Motor neuron (in vitro differentiated cells): ENCODE measurements around the gene USP38. TPM values are rescaled to one million over a fixed set of nuclear protein-coding genes. Genes with fewer than 3 reads are reported as not detected.
"Not testable (repeated sequence)": the region's sequence is repeated elsewhere in the genome, so short reads cannot be mapped to it uniquely, and the experiment has no call there.

ENCODE experiments used
- ATAC-seq, 8 experiments: fragments of 200-7000 bp; cut with Tn5 transposase; replicated peaks in 6 of 8; 2 replicates each; pipeline ENCODE4 v1.8.0; 2021; ENCODE audit warnings: mild to moderate bottlenecking in 8 of 8, moderate library complexity in 8 of 8
- H3K27ac ChIP-seq, 2 donors: fragments of 250-450 bp; sonication (Bioruptor Pico); 2 replicates each; pipeline ENCODE4 v1.9.0; 2021; ENCODE audit warnings: antibody characterized with exemption in 2 of 2, mild to moderate bottlenecking in 2 of 2, moderate library complexity in 1 of 2
- H3K4me1 ChIP-seq, 2 donors: fragments of 250-450 bp; sonication (Bioruptor Pico); replicated peaks in 1 of 2; 2 replicates each; pipeline ENCODE4 v1.6.1; 2021; ENCODE audit warnings: antibody characterized with exemption in 2 of 2, mild to moderate bottlenecking in 2 of 2, moderate library complexity in 1 of 2
- H3K4me3 ChIP-seq, 5 donors: fragments of 250-450 bp; sonication (Bioruptor Pico); 2 replicates each; pipeline ENCODE4 v1.9.0; 2021; ENCODE audit warnings: antibody characterized with exemption in 5 of 5, mild to moderate bottlenecking in 5 of 5, moderate library complexity in 4 of 5
- WGBS, 10 experiments: fragments of 450-650 bp; shearing (Covaris generic); methylation state at CpG; one replicate each; pipeline ENCODE4 v1.0.0; 2022; 5-methylcytosine and 5-hydroxymethylcytosine counted together
- in situ Hi-C, 9 experiments: fragments of 400-800 bp; cut with MboI; loops; one replicate each; pipeline ENCODE4 v1.15.0; 2021; ENCODE audit warnings: low sequenced_read_pairs in 9 of 9, low pct_unique_long_range_greater_than_20kb in 2 of 9; ENCODE audit not compliant: unreplicated experiment in 9 of 9
- total RNA-seq, 8 experiments: library from RNA; unstranded; fragments of 300-600 nt; gene quantifications; 2 replicates each; pipeline versions ENCODE4 v1.2.3 to v1.2.4, GENCODE V29; 2022

The USP38 gene
- total RNA-seq, 8 experiments from 2014 or later = 13.0 to 20.5 (median 15.8) TPM

DNA sequence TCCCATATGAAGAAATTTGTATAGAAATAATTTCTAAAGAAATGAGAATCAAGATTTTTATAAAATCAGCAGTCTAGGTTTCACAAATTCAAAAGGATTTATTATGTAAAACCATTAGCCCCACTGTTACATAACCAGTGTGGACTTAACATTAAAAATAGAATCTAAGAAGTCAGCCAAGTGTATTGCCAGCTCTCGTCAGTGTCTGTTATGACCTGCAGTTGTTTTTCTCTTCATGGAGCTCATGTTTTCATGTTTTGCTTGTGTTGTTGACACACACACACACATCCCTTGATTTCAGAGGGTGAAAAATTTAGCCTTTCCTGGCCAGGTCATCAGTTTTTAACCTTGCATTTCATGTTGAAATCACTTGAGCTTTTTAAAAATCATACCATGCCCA lies 39.5 kb downstream of the USP38 start:
- Histone ChIP-seq H3K4me3 (no peak overlapping the region), H3K27ac (no peak overlapping the region), H3K4me1 (no peaks in the 10 kb centered on the region)
- ATAC-seq = no peak
- 20 to 100% (median 71%) methylated on average over 1 of the region's 1 CpG; no CpG with 5 or more reads in 3 of the 10 experiments for WGBS, 10 experiments
- in situ Hi-C loops = loop anchor here in 3 of 9 experiments (25.0 kb wide), 2 partner anchors 113 to 263 kb away; partner anchors contain the start of gene GAB1 (in 1 of the 3)

DNA sequence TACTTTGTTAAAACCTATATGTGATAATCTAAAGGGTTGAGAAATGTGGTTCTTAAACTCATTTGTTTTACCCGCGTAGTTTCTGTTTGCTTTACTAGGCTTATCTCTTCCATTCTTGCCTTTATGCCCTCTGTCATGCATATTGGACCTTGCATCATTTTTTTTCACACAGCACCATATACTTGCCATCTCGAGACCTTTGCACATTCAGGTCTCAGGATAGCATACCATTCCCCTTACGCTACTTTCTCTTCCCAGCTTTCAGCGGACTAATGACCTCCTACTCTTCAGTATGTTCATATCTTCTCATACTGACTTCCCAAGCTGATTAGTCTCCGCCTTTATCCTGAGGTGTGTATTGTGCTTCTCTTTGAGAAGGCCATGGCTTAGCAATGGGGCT lies 40.5 kb downstream of the USP38 start:
- ATAC-seq = no peak
- 87 to 100% (median 96%) methylated on average over 2 to 6 of the region's 6 CpGs for WGBS, 10 experiments
- Histone ChIP-seq H3K4me3 (no peak overlapping the region), H3K4me1 (no peaks in the 10 kb centered on the region), H3K27ac (no peak overlapping the region)
- in situ Hi-C loops = no loop called here

- in situ Hi-C loops = no loop called here
- H3K27ac ChIP-seq = no peak overlapping the region
- no peak for ATAC-seq
- no peaks in the 10 kb centered on the region for H3K4me1 ChIP-seq
- 38 to 100% (median 81%) methylated on average over 1 to 3 of the region's 3 CpGs; no CpG with 5 or more reads in 1 of the 10 experiments for WGBS, 10 experiments
- H3K4me3 ChIP-seq = no peak overlapping the region
Measured at GRCh38 chr4:143230683-143231082, 46.0 kb downstream of the USP38 start.

GRCh38 chr4:143232277-143232676 lies 47.6 kb downstream of the USP38 start:
- Histone ChIP-seq H3K4me1 (no peaks in the 10 kb centered on the region), H3K27ac (no peak overlapping the region), H3K4me3 (no peak overlapping the region)
- 50 to 100% (median 78%) methylated on average over 1 to 2 of the region's 2 CpGs; no CpG with 5 or more reads in 2 of the 10 experiments for WGBS, 10 experiments
- in situ Hi-C loops = no loop called here
- peak in 1 of 8 experiments; percentile 33 for ATAC-seq

- 0 to 100% (median 75%) methylated on average over 1 of the region's 1 CpG; no CpG with 5 or more reads in 2 of the 10 experiments for WGBS, 10 experiments
- Histone ChIP-seq H3K27ac (no peak overlapping the region), H3K4me1 (no peaks in the 10 kb centered on the region), H3K4me3 (no peak overlapping the region)
- no peak for ATAC-seq
- in situ Hi-C loops = no loop called here
Measured at GRCh38 chr4:143234153-143234552, 49.4 kb downstream of the USP38 start.

DNA sequence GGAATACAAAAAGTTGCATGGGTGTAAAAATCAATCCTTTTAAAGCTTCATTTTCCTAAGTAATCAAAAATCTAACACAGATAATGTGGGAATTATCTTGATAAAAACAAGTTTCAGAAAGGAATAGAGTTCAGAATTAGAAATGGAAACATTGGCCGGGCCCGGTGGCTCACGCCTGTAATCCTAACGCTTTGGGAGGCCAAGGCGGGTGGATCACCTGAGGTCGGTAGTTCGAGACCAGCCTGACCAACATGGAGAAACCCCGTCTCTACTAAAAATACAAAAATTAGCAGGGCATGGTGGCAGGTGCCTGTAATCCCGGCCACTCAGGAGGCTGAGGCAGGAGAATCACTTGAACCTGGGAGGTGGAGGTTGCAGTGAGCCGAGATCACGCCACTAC lies 52.5 kb downstream of the USP38 start:
- 83 to 100% (median 92%) methylated on average over 1 to 11 of the region's 11 CpGs for WGBS, 10 experiments
- H3K4me3 ChIP-seq, H3K27ac ChIP-seq, in situ Hi-C loops, H3K4me1 ChIP-seq, ATAC-seq: not testable (repeated sequence)

DNA sequence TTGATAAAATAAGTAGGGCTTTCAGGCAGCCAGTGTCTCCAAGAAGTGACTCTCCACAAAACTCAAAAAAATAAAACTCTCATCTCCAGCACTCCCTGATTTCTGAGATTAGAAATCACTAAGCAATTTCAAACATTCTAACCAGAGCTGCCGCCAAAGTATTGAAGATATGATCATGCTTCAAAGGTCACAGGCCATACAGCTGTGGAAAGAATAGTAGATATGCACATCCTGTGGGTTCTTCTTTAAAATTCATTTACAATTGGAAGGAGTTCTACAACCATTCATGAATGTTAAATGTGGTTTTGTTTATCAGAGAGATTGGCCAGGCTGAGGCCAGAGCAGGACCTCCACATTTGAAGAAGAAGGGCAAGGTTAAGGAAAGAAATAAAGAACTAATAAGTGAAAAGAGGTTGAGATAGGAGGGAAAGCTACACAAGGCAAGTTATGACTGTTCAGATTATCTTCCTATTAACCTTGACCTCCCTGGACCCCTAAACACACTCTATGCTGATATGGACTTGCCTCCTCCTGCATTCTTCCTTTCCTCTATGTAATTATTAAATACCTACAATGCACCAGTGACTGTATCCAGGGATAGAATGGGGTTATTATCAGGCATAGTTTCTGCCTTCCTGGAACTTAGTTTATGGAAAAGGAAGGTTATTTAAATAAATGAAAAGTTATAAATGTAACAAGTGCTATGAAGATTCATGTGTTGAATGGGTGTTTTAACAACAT lies 56.4 kb downstream of the USP38 start:
- no peaks in the 10 kb centered on the region for H3K4me1 ChIP-seq
- no peak overlapping the region for H3K27ac ChIP-seq
- no peak overlapping the region for H3K4me3 ChIP-seq
- ATAC-seq = peak in 2 of 8 experiments; percentile 74 to 89
- WGBS, 10 experiments = 17 to 100% (median 82%) methylated on average over 1 of the region's 1 CpG; no CpG with 5 or more reads in 3 of the 10 experiments
- in situ Hi-C loops = no loop called here

- Histone ChIP-seq H3K27ac (no peak overlapping the region), H3K4me1 (no peaks in the 10 kb centered on the region), H3K4me3 (no peak overlapping the region)
- in situ Hi-C loops = no loop called here
- 71 to 100% (median 86%) methylated on average over 1 of the region's 1 CpG; no CpG with 5 or more reads in 7 of the 10 experiments for WGBS, 10 experiments
- ATAC-seq = no peak
Measured at GRCh38 chr4:143241892-143242291, 57.2 kb downstream of the USP38 start.

GRCh38 chr4:143243041-143243440 lies 58.3 kb downstream of the USP38 start:
- in situ Hi-C loops = no loop called here
- no peak for ATAC-seq
- Histone ChIP-seq H3K4me1 (no peaks in the 10 kb centered on the region), H3K4me3 (no peak overlapping the region), H3K27ac (no peak overlapping the region)
- WGBS, 10 experiments = 60 to 100% (median 89%) methylated on average over 1 to 2 of the region's 2 CpGs

DNA sequence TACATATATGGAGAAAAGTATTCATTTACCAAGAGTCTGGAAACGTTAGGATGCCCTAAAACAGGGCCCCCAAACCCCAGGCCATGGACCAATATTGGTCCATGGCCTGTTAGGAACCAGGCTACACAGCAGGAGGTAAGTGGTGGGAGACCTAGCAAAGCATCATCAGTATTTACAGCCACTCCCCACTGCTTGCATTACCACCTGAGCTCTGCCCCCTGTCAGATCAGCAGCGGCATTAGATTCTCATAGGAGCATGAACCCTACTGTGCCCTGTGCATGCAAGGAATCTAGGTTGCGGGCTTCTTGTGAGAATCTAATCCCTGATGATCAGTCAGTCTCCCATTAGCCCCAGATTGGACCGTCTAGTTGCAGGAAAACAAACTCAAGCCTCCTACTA lies 62.3 kb downstream of the USP38 start:
- ATAC-seq = no peak
- Histone ChIP-seq H3K4me3 (no peak overlapping the region), H3K27ac (no peak overlapping the region), H3K4me1 (no peaks in the 10 kb centered on the region)
- in situ Hi-C loops = no loop called here
- 10 to 100% (median 88%) methylated on average over 1 to 4 of the region's 4 CpGs; no CpG with 5 or more reads in 3 of the 10 experiments for WGBS, 10 experiments

- H3K27ac ChIP-seq = no peak overlapping the region
- no peak for ATAC-seq
- no peaks in the 10 kb centered on the region for H3K4me1 ChIP-seq
- H3K4me3 ChIP-seq = no peak overlapping the region
- WGBS, 10 experiments = 55 to 100% (median 98%) methylated on average over 1 to 2 of the region's 2 CpGs; no CpG with 5 or more reads in 4 of the 10 experiments
- in situ Hi-C loops = no loop called here
Measured at GRCh38 chr4:143247866-143248265, 63.1 kb downstream of the USP38 start.

DNA sequence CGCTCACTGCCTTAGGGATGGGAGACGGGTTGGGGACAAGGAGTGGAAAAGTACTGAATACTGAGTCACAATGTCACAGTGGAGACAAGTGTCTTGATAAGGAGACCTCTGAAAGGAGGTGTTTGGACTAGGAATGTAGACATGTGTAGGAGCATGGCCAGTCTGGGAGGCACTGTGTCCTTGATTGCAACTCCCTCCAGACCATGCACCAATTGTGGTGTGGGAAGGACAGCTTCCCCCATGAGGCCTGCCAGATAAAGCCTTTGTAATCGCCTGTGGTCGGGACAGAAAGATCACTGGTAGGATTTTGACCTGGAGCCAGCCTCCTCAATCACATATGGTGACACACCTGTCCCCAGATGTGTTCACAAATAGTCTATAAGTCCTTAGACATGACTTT lies 64.1 kb downstream of the USP38 start:
- H3K27ac ChIP-seq = no peak overlapping the region
- in situ Hi-C loops = no loop called here
- WGBS, 10 experiments = 60 to 100% (median 96%) methylated on average over 1 to 3 of the region's 4 CpGs; no CpG with 5 or more reads in 2 of the 10 experiments
- no peak for ATAC-seq
- H3K4me1 ChIP-seq = no peaks in the 10 kb centered on the region
- H3K4me3 ChIP-seq = no peak overlapping the region

GRCh38 chr4:143250617-143251016 lies 65.9 kb downstream of the USP38 start:
- 30 to 100% (median 92%) methylated on average over 2 to 3 of the region's 3 CpGs; no CpG with 5 or more reads in 3 of the 10 experiments for WGBS, 10 experiments
- Histone ChIP-seq H3K27ac (no peak overlapping the region), H3K4me3 (no peak overlapping the region), H3K4me1 (no peaks in the 10 kb centered on the region)
- no peak for ATAC-seq
- in situ Hi-C loops = no loop called here

DNA sequence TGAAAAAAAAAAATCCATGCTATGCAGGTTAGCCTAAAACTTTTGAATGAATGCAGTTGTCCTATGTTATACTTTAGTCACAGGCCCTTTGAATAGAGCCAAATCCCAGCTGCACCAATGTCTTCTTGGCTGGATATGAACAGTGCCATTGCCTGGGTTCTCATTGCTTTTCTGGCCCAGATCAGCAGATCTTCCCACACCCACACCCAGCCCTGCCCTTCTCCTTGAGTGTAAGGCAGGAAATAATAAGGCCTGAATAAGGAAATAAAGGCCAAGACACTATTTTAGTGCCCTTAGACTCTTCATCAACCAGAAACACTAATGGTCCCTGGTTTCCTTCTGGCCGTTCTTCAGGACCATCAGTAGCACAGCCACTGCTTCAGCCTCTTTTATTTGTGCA lies 66.6 kb downstream of the USP38 start:
- in situ Hi-C loops = no loop called here
- Histone ChIP-seq H3K4me1 (no peaks in the 10 kb centered on the region), H3K27ac (no peak overlapping the region), H3K4me3 (no peak overlapping the region)
- ATAC-seq = no peak
- 60 to 100% (median 100%) methylated on average over 1 of the region's 1 CpG; no CpG with 5 or more reads in 5 of the 10 experiments for WGBS, 10 experiments
